ENCODE data around the gene KCNJ2. TPM values are rescaled to one million over a fixed set of nuclear protein-coding genes. Genes with fewer than 3 reads are reported as not detected.

KCNJ2 gene
- polyA plus RNA-seq, 1 donor (not counting 4 experiments of a cell fraction or from before 2014, with no cell fraction given), result 0.12 TPM

DNA sequence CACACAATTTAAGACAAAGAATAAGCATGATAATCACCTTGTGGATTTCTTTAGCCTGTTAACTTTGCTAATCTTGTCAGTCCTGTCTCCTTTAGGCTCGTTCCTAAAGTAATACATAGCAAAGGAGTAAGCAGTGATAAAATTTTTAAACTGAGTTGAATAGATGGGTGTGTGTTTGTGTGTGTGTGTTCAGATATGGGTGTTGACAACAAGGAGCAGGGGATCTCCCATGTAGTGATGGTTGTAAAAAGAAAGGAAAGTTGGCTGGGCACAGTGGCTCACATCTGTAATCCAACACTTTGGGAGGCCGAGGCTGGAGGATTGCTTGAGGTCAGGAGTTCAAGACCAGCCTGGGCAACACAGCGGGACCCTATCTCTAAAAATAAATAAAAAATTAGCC lies 44.6 kb upstream of the KCNJ2 start:
- DNase-seq (ENCODE audit: low read depth, low spot score), result no peak
- no peak for TF ChIP-seq EZH2 (IDR thresholded peaks at IDR 0.05; ENCODE audit: low read length)
- TF ChIP-seq, protein P1, sequence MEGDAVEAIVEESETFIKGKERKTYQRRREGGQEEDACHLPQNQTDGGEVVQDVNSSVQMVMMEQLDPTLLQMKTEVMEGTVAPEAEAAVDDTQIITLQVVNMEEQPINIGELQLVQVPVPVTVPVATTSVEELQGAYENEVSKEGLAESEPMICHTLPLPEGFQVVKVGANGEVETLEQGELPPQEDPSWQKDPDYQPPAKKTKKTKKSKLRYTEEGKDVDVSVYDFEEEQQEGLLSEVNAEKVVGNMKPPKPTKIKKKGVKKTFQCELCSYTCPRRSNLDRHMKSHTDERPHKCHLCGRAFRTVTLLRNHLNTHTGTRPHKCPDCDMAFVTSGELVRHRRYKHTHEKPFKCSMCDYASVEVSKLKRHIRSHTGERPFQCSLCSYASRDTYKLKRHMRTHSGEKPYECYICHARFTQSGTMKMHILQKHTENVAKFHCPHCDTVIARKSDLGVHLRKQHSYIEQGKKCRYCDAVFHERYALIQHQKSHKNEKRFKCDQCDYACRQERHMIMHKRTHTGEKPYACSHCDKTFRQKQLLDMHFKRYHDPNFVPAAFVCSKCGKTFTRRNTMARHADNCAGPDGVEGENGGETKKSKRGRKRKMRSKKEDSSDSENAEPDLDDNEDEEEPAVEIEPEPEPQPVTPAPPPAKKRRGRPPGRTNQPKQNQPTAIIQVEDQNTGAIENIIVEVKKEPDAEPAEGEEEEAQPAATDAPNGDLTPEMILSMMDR (optimal IDR thresholded peaks at IDR 0.05 in 1 of 3, IDR thresholded peaks at IDR 0.05 in 1 of 3, conservative IDR thresholded peaks at IDR 0.05 in 1 of 3; ENCODE audit: extremely low read depth in 1 of 3, insufficient read depth in 2 of 3, low read length in 3 of 3), result no peak
- Histone ChIP-seq H3K4me3 (ENCODE audit: control insufficient read depth in 2 of 3, extremely low read depth in 1 of 3, insufficient read depth in 2 of 3, low read depth in 1 of 3, low read length in 3 of 3) (no peak overlapping the region), H3K9me1 (ENCODE audit: control insufficient read depth, extremely low read depth, insufficient read depth, low read length) (no peaks in the 10 kb centered on the region), H3K4me1 (ENCODE audit: control insufficient read depth, extremely low read depth, insufficient read depth, low read length) (no peaks in the 10 kb centered on the region), H3K27ac (ENCODE audit: control insufficient read depth, insufficient read depth, low read length) (no peak overlapping the region), H3K9me3 (ENCODE audit: control insufficient read depth, low read depth, low read length) (no peaks in the 10 kb centered on the region), H2AFZ (ENCODE audit: control insufficient read depth, low read length) (no peak overlapping the region), H3K9ac (ENCODE audit: control insufficient read depth, extremely low read depth, insufficient read depth, low read length) (no peak overlapping the region), H3K36me3 (ENCODE audit: control insufficient read depth in 2 of 2, extremely low read depth in 1 of 2, insufficient read depth in 2 of 2, low read length in 2 of 2) (no peaks in the 10 kb centered on the region), H3K27me3 (ENCODE audit: control insufficient read depth, extremely low read depth, insufficient read depth, low read length) (no peaks in the 10 kb centered on the region), H3K79me2 (ENCODE audit: control insufficient read depth, insufficient read depth, low read length) (no peaks in the 10 kb centered on the region), H3K4me2 (ENCODE audit: control insufficient read depth, extremely low read depth, insufficient read depth, low read depth, low read length) (no peak overlapping the region), H4K20me1 (ENCODE audit: control insufficient read depth, extremely low read depth, insufficient read depth, low read length) (no peaks in the 10 kb centered on the region)
- dilution Hi-C loops (cut with MboI; ENCODE audit: extremely low pct_ligation_motif_present, low sequenced_read_pairs), result no loop called here
- FAIRE-seq, result no peak

DNA sequence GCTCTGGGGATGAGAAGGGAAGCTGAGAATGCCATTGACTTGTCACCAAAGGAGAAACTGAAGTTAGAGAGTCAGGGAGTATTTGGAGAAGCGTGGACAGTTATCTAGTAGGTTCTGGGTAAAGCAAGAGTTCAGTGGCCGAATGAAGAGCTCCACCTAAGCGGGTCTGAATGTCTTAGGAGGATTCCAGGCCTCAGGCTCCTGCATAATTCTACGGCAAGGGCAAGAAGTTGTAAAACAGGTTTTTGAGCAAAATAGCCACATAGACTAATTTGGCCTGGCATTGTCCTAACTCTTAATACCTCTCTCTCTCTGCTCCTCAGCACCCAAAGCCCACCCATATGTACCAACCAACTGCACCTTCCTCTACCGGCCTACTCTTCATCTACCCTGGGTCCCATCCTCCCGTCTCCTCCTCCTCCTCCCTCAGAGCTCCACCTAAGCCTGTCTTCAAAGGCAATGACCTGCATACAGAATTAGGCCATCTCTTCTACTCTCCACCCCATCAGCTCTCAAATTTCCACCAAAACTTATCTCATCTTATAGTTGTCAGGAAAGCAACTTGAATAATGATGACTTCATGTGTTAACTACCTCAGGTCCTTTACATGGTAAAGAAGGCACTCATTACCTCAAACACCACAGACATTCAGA lies 42.0 kb upstream of the KCNJ2 start:
- Histone ChIP-seq H3K79me2 (ENCODE audit: control insufficient read depth, insufficient read depth, low read length) (no peaks in the 10 kb centered on the region), H3K4me3 (ENCODE audit: control insufficient read depth in 2 of 3, extremely low read depth in 1 of 3, insufficient read depth in 2 of 3, low read depth in 1 of 3, low read length in 3 of 3) (no peak overlapping the region), H4K20me1 (ENCODE audit: control insufficient read depth, extremely low read depth, insufficient read depth, low read length) (no peaks in the 10 kb centered on the region), H2AFZ (ENCODE audit: control insufficient read depth, low read length) (no peak overlapping the region), H3K9ac (ENCODE audit: control insufficient read depth, extremely low read depth, insufficient read depth, low read length) (no peak overlapping the region), H3K27me3 (ENCODE audit: control insufficient read depth, extremely low read depth, insufficient read depth, low read length) (no peaks in the 10 kb centered on the region), H3K9me3 (ENCODE audit: control insufficient read depth, low read depth, low read length) (no peaks in the 10 kb centered on the region), H3K36me3 (ENCODE audit: control insufficient read depth in 2 of 2, extremely low read depth in 1 of 2, insufficient read depth in 2 of 2, low read length in 2 of 2) (no peaks in the 10 kb centered on the region), H3K4me1 (ENCODE audit: control insufficient read depth, extremely low read depth, insufficient read depth, low read length) (no peaks in the 10 kb centered on the region), H3K4me2 (ENCODE audit: control insufficient read depth, extremely low read depth, insufficient read depth, low read depth, low read length) (no peak overlapping the region), H3K27ac (ENCODE audit: control insufficient read depth, insufficient read depth, low read length) (no peak overlapping the region), H3K9me1 (ENCODE audit: control insufficient read depth, extremely low read depth, insufficient read depth, low read length) (no peaks in the 10 kb centered on the region)
- DNase-seq (ENCODE audit: low read depth, low spot score) (no peak), FAIRE-seq (no peak)
- dilution Hi-C loops (cut with MboI; ENCODE audit: extremely low pct_ligation_motif_present, low sequenced_read_pairs), result no loop called here
- TF ChIP-seq EZH2 (IDR thresholded peaks at IDR 0.05; ENCODE audit: low read length), result no peak
- TF ChIP-seq, protein P1 (optimal IDR thresholded peaks at IDR 0.05 in 1 of 3, IDR thresholded peaks at IDR 0.05 in 1 of 3, conservative IDR thresholded peaks at IDR 0.05 in 1 of 3; ENCODE audit: extremely low read depth in 1 of 3, insufficient read depth in 2 of 3, low read length in 3 of 3), result no peak
